Cerebellar cortex (tissue), 1 donor: ENCODE measurements around the gene CD300H.

Experiments used
- DNase-seq: peaks from one replicate; pipeline ENCODE4 v3.0.0-alpha.2; 2015; ENCODE audit warnings: low spot score

The CD300H gene

DNA sequence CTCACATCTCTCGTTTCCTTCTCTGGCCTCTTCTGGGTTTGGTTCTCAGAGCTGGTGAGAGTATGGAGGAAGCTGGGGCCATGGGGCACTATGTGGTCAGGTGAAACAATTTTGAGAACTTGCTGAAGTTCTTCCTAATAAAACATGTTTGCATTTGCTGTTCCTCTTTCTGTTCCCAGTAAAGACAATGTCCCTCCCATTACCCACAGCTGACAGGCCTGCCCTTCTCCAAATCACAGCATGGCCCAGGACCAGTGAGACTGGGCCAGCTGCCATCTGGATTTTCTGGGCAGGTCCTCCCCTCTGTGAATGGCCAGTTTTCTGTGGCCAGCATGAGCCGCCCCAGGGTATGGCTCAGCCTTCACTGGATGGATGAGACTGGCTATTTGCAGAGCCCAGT, at the start of gene CD300H:
Gene CD300H, minus strand, starts transcription at position 113 of the 400 bp plus-strand sequence.
- DNase-seq, result peak; percentile 86

DNA sequence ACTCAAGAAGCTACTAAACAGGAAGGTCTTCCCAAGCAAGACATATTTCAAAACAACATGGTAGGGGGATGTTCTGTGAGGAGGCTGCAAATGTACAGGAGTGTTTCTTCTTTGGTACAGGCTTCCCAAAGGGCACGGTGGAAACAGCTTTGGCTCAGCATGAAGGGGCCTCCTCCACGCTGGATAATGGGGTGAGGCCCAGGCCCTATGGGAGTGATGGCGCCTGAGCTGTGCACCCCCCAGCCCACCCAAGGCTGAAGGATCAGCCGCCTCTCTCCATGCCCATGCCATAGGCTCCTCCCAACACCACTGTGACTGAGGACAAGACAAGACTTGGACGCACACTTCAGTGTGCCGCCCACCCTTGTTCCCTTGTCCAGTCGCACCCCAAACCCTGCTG, 49.4 kb upstream of the CD300H start:
- DNase-seq, result no peak

DNA sequence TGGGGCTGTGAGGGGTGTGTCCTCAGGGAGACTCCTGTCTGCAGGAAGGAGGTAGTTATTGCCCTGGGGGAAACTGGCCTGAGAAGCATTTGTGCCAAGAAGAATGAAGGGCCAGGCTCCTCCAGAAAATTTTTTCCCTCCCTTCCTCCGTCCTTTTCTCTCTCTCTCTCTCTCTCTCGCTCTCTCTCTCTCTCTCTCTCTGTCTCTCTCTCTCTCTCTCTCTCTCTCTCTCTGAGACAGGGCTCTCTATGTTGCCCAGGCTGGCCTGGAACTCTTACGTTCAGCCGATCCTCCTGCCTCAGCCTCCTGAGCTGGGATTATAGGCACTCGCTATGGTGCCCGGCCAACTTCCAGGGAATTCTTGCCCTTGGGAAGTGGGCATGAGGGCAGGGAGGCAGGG, 44.7 kb upstream of the CD300H start:
- DNase-seq, result no peak

GRCh38 chr17:74610108-74610507, 42.8 kb upstream of the CD300H start:
- no peak for DNase-seq

DNA sequence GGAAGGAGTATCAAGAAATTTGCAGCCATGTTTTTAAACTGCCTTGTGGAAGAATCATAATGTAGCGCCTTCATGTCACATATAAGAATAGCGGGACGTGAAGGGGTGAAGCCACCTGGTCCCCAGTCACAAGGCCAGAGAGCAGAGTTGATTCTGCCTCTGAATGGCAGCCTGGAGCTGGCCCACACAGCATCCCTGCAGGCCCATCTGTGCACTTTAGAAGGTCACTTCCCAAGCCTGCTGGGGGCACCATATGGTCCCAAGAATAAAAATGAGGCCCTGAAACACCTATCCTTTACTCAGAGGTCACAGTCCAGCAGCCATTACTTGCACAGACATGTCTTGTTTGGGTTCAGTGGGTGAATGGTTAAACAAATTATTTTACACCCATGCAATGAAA, 41.2 kb upstream of the CD300H start:
- peak; percentile 95 for DNase-seq

DNA sequence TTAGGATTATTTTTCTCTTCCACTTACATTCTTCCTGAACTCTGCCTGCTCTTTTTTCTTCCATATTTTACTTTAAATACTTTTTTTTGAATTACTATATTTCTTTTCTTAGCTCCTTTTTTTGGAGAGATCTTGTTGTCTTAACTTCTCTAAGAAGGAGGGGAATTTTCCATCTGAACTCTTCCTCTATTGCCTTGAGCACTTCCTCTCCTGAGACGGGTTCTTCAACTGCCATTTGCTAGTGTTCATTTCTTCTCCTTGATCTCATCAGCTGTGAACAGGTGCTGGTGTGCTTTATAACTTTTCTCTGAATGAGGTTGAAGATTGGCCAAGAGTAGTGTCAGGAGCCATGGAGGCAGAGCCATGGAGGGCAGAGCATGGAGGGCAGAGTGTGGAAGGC, 39.9 kb upstream of the CD300H start:
- DNase-seq, result no peak

- no peak for DNase-seq
Observed at GRCh38 chr17:74606050-74606449, 38.7 kb upstream of the CD300H start.

DNA sequence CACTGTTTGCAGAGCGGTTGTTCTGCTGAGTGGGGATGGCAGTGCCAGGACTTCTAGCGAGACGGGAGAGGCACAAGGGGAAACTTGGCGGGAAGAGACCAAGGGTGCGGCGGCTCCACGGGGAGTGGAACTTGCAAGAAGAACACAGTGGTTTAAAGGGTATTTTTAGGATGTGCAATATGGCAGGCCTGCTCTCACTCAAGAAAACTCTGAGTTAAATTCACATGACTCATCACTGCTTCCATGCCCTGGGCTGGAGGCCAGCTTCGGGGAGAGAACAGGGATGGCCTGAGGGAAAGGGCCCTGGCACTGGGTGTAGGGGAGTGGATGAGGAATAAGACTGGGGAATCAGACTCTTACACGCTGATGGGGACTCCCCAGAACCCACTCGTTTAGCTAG, 38.1 kb upstream of the CD300H start:
- DNase-seq, result peak; percentile 79

DNA sequence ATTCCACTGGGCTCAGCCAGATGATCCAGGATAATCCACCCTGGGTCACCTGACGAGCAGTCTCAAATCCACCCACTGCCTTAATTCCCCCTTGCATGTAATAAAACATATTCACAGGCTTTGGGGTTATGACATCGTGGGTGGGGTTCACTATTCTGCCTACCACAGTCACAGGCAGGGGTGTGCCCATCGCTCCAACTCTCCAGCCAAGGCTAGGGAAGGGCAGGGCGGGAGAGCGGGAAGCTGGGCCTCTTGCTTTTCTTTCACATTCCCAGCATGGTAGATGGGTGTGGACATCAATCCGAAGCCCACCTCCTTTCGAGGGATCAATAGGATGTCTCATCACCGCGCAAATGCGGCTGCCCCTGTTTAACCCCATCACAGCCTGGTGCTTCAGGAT, 37.5 kb upstream of the CD300H start:
- no peak for DNase-seq

GRCh38 chr17:74604200-74604599, 36.9 kb upstream of the CD300H start:
- DNase-seq, result no peak

DNA sequence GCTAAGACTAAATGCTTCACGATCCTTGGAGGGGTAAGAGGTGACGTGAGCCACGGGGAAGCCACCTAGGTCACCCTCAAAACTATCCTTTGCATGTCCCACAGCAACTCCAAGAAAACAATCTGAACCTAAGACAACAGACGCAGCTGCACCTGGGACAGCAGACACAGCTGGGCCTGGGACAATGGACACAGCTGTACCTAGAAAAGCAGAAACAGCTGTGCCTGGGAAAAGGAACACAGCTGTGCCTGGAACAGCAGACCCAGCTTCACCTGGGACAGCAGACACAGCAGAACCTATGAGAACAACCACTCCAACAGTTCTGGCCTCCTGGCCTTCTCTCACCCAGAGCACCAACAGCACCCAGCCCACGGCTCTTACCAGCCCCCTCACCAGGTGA, 36.4 kb upstream of the CD300H start:
- DNase-seq, result no peak

DNA sequence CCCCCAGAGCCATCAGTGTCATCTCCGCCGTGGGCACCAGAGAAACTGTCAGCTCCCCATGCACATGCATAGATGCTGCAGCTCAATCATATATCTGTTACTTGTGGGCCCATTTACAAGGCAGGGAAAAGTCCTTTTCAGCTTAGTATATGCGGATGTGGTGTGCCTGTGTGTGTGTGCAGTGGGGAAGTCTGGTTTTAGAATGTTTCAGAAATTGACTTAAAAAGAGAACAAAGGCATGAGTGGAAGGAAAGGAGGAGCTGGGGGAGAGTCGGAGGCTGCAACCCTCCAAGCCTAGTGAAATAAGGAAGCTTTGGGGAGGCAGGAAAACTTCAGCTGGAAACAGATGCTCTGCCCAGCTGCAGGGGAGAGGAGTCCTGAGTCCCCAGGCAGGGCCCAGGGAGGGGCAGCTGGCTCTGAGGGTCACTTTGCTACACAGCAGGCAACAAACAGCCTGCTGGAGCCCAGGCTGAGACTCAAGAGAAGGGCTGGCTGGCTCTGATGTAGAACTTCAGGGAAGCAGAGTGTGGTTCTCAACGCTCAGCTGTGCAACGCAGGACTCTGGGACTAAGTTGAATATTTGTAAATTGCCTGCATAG, 35.8 kb upstream of the CD300H start:
- no peak for DNase-seq

- DNase-seq, result peak; percentile 69
Observed at GRCh38 chr17:74601944-74602572, 34.7 kb upstream of the CD300H start.

GRCh38 chr17:74599448-74599939, 32.2 kb upstream of the CD300H start:
- DNase-seq, result peak; percentile 10

DNA sequence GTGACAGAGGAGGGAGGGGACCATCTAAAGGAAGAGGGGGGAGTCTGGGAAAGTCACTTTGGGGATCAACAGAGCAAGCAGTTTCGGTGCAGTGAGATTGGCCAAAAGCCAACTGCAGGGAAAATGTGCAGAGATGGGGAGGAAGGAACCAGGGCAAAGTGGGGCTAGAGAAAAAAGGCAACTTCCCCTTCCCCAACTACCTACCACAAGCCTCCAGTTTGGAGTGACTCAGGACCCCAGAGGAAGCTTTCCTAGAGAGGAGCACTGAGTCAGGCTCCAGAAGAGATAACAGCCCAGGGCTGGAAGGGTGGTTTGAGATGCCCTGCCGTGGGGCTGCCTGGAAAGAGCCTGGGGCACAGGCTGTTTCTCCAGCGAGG, 31.7 kb upstream of the CD300H start:
- DNase-seq, result no peak

DNA sequence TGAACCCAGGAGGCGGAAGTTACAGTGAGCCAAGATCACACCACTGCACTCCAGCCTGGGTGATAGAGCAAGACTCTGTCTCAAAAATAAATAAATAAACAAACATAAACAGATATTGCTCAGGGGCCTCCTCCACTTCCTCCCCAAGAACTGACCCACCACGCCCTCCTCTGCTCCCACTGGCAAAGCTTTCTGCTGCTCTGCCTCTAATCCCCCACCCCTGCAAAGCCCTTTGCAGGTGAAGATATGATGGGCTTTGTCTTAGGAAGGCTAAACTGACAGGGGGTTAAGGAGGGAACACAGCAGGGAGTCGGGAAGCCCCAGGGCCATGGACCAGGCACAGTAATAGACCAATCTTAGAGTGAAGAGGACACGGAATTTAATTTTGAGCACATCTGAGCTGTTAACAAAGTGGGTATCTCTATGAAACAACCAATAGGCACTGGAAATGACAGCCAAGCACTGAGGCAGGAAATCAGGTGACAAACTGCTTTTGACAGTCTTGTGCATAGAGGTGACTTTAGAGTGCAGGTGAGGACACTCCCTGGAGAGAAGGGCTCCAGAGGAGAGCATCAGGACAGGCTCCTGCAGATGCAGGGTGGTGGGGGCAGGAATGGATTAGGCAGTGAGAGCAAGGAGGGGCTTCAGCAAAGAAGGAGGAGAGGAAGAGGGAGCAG, 31.2 kb upstream of the CD300H start:
- no peak for DNase-seq

- DNase-seq, result no peak
Observed at GRCh38 chr17:74597069-74597790, 29.9 kb upstream of the CD300H start.

GRCh38 chr17:74595037-74595750, 27.9 kb upstream of the CD300H start:
- no peak for DNase-seq

DNA sequence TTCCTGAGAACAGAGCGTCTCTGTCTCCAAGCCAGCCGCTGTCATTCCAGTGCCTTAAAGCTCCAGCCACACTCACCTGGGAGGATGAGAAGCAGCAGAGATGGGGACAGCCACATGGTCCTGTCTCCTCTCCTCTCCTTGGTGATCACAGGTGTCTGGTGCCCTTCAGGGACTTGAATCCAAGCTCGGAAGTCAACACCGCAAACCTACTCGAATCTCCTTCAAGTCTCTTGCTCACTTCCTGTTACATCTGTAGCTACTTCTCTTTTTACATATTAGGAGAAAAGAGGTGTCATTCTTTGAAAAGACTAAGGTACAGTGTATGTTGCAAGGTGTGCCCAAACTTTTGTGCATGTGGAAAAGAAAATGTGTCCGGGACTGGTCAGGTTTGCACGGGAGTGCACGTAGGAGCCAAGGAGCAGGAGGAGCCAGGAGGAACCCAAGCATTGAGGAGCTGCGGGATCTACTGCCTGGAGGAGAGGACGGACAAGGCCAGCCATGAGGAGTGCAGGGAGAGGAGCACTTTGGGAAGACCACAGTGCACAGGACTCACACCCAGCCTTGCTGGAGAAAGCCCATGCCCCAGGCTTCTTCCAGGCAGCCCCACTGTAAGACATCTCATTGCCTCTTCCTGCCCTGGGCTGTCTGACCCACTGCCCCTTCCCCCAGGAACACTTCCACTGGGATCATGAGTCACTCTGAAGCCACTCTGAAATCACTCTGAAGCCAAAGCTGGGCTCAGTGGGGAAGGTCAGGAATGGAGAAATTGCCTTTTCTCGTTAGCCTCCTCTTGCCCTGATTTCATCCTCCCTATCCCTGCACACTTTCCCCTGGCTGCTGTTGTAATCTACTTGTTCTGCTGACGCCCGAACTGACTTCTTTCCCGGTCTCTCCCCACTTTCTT, 25.0 kb upstream of the CD300H start, which contains the start of gene CD300LD:
Gene CD300LD, minus strand, starts transcription at position 197 of the 904 bp plus-strand sequence. Its CDS starts 81 bp downstream, at position 116.
- DNase-seq, result no peak

DNA sequence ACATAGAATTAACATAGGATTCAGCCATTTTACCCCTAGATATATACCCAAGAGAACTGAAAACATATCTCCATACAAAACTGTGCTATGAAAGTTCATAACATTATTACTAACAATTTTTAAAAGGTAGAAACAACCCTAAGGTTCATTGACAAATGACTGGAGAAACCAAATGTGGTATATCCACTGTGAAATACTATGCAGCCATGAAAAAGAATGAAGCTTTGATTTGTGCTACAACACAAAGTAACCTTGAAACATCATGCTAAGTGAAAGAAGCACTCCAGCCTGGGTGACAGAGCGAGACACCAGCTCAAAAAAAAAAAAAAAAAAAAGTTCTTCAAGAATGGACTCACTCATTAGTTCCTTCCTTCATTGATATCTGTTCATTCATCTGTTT, 24.2 kb upstream of the CD300H start:
- no peak for DNase-seq

DNA sequence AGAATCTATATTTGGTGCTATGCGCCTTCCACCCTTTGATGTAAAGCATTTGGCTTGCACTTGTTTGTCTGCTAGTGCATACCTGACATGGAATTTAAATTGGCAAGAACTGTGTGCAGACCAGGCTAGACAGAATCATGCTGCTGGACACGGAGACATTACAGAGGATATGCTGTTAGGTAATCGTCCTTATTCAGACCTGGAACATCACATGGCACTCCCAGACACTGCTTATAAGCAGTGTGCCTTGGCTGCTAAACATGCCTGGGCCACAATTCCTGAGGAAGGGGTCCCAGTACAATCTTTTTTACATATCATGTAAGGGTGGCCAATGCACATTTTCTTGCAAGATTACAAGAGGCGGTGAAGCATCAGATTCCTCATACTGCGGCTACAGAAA, 18.4 kb upstream of the CD300H start:
- DNase-seq, result no peak
